ENCODE data around the gene PAK1IP1. TPM values are rescaled to one million over a fixed set of nuclear protein-coding genes. Genes with fewer than 3 reads are reported as not detected.

The PAK1IP1 gene
- polyA plus RNA-seq, 1 donor from 2014 or later: 30.4 TPM

- no peak for TF ChIP-seq TAF1 (IDR thresholded peaks at IDR 0.05; ENCODE audit: low read depth)
- TF ChIP-seq POLR2AphosphoS5 (IDR thresholded peaks at IDR 0.05): no peak
- TF ChIP-seq RAD21 (conservative IDR thresholded peaks at IDR 0.05): no peak
- no peak for TF ChIP-seq EP300 (conservative IDR thresholded peaks at IDR 0.05; ENCODE audit: poor library complexity, severe bottlenecking)
- TF ChIP-seq, protein P1, sequence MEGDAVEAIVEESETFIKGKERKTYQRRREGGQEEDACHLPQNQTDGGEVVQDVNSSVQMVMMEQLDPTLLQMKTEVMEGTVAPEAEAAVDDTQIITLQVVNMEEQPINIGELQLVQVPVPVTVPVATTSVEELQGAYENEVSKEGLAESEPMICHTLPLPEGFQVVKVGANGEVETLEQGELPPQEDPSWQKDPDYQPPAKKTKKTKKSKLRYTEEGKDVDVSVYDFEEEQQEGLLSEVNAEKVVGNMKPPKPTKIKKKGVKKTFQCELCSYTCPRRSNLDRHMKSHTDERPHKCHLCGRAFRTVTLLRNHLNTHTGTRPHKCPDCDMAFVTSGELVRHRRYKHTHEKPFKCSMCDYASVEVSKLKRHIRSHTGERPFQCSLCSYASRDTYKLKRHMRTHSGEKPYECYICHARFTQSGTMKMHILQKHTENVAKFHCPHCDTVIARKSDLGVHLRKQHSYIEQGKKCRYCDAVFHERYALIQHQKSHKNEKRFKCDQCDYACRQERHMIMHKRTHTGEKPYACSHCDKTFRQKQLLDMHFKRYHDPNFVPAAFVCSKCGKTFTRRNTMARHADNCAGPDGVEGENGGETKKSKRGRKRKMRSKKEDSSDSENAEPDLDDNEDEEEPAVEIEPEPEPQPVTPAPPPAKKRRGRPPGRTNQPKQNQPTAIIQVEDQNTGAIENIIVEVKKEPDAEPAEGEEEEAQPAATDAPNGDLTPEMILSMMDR (IDR thresholded peaks at IDR 0.05; ENCODE audit: poor library complexity, severe bottlenecking): no peak
- TF ChIP-seq SMC3 (conservative IDR thresholded peaks at IDR 0.05; ENCODE audit: poor library complexity): no peak
- no peak for TF ChIP-seq MXI1 (conservative IDR thresholded peaks at IDR 0.05; ENCODE audit: poor library complexity, severe bottlenecking)
- TF ChIP-seq EZH2 (IDR thresholded peaks at IDR 0.05; ENCODE audit: borderline replicate concordance, insufficient read depth, low read length, poor library complexity, severe bottlenecking): no peak
- no peak for TF ChIP-seq REST (IDR thresholded peaks at IDR 0.05; ENCODE audit: borderline replicate concordance)
- no peak overlapping the region for H3K27ac ChIP-seq (ENCODE audit: low read length)
- H3K79me2 ChIP-seq (replicated peaks; ENCODE audit: insufficient read depth, low read length): peaks cover 10% of the 10 kb centered on the region
- no peaks in the 10 kb centered on the region for H4K20me1 ChIP-seq (ENCODE audit: insufficient read depth)
- no peaks in the 10 kb centered on the region for H3K36me3 ChIP-seq (ENCODE audit: insufficient read depth, low read length)
- no peaks in the 10 kb centered on the region for H3K9me2 ChIP-seq (ENCODE audit: insufficient read depth, low read length)
- H3F3A ChIP-seq (ENCODE audit: insufficient read depth, low read length, poor library complexity, severe bottlenecking): no peaks in the 10 kb centered on the region
- H3K4me2 ChIP-seq (ENCODE audit: low read length): no peak overlapping the region
- no peak overlapping the region for H3K9ac ChIP-seq (ENCODE audit: low read length)
- no peaks in the 10 kb centered on the region for H3K27me3 ChIP-seq (ENCODE audit: insufficient read depth, low read depth, low read length)
- H2AFZ ChIP-seq (ENCODE audit: low read depth, low read length): no peak overlapping the region
- no peaks in the 10 kb centered on the region for H3K9me3 ChIP-seq (ENCODE audit: low read length)
- H3K4me3 ChIP-seq (ENCODE audit: low read length): no peak overlapping the region
Measured at GRCh38 chr6:10725044-10725443, 30.3 kb downstream of the PAK1IP1 start.

- H3K79me2 ChIP-seq (replicated peaks; ENCODE audit: insufficient read depth, low read length): peaks cover 10% of the 10 kb centered on the region
- H3K9me2 ChIP-seq (ENCODE audit: insufficient read depth, low read length): no peaks in the 10 kb centered on the region
- no peaks in the 10 kb centered on the region for H3K9me3 ChIP-seq (ENCODE audit: low read length)
- H3K9ac ChIP-seq (ENCODE audit: low read length): no peak overlapping the region
- no peaks in the 10 kb centered on the region for H3K27me3 ChIP-seq (ENCODE audit: insufficient read depth, low read depth, low read length)
- no peaks in the 10 kb centered on the region for H3K36me3 ChIP-seq (ENCODE audit: insufficient read depth, low read length)
- H4K20me1 ChIP-seq (ENCODE audit: insufficient read depth): no peaks in the 10 kb centered on the region
- H2AFZ ChIP-seq (ENCODE audit: low read depth, low read length): no peak overlapping the region
- no peaks in the 10 kb centered on the region for H3F3A ChIP-seq (ENCODE audit: insufficient read depth, low read length, poor library complexity, severe bottlenecking)
- no peak overlapping the region for H3K4me3 ChIP-seq (ENCODE audit: low read length)
- no peak overlapping the region for H3K27ac ChIP-seq (ENCODE audit: low read length)
- TF ChIP-seq RAD21 (conservative IDR thresholded peaks at IDR 0.05): no peak
- no peak for TF ChIP-seq REST (IDR thresholded peaks at IDR 0.05; ENCODE audit: borderline replicate concordance)
- TF ChIP-seq EZH2 (IDR thresholded peaks at IDR 0.05; ENCODE audit: borderline replicate concordance, insufficient read depth, low read length, poor library complexity, severe bottlenecking): no peak
- TF ChIP-seq MXI1 (conservative IDR thresholded peaks at IDR 0.05; ENCODE audit: poor library complexity, severe bottlenecking): no peak
- TF ChIP-seq, protein P1 (IDR thresholded peaks at IDR 0.05; ENCODE audit: poor library complexity, severe bottlenecking): no peak
- no peak for TF ChIP-seq TAF1 (IDR thresholded peaks at IDR 0.05; ENCODE audit: low read depth)
- TF ChIP-seq EP300 (conservative IDR thresholded peaks at IDR 0.05; ENCODE audit: poor library complexity, severe bottlenecking): no peak
- no peak for TF ChIP-seq SMC3 (conservative IDR thresholded peaks at IDR 0.05; ENCODE audit: poor library complexity)
- no peak for TF ChIP-seq POLR2AphosphoS5 (IDR thresholded peaks at IDR 0.05)
- no peak overlapping the region for H3K4me2 ChIP-seq (ENCODE audit: low read length)
Measured at GRCh38 chr6:10725716-10726115, 30.9 kb downstream of the PAK1IP1 start.

All from neural cell (in vitro differentiated cells).